Measurements from ENCODE around the gene CCDC50.

The CCDC50 gene

GRCh38 chr3:191356631-191357439, 27.6 kb downstream of the CCDC50 start:
- H3K27ac ChIP-seq, result no peak overlapping the region
- TF ChIP-seq ZFX (IDR thresholded peaks at IDR 0.05) (no peak), CTCF (conservative IDR thresholded peaks at IDR 0.05) (no peak)

GRCh38 chr3:191357909-191358308, 28.7 kb downstream of the CCDC50 start:
- H3K27ac ChIP-seq, result no peak overlapping the region
- TF ChIP-seq ZFX (IDR thresholded peaks at IDR 0.05), result no peak
- no peak for TF ChIP-seq CTCF (conservative IDR thresholded peaks at IDR 0.05)

GRCh38 chr3:191358929-191359328, 29.7 kb downstream of the CCDC50 start:
- no peak overlapping the region for H3K27ac ChIP-seq
- TF ChIP-seq ZFX (IDR thresholded peaks at IDR 0.05) (no peak), CTCF (conservative IDR thresholded peaks at IDR 0.05) (no peak)

GRCh38 chr3:191360620-191361019, 31.4 kb downstream of the CCDC50 start:
- no peak for TF ChIP-seq ZFX (IDR thresholded peaks at IDR 0.05)
- TF ChIP-seq CTCF (conservative IDR thresholded peaks at IDR 0.05), result no peak
- no peak overlapping the region for H3K27ac ChIP-seq

GRCh38 chr3:191361456-191361855, 32.3 kb downstream of the CCDC50 start:
- TF ChIP-seq ZFX (IDR thresholded peaks at IDR 0.05), result no peak
- TF ChIP-seq CTCF (conservative IDR thresholded peaks at IDR 0.05), result no peak
- no peak overlapping the region for H3K27ac ChIP-seq

- H3K27ac ChIP-seq, result no peak overlapping the region
- TF ChIP-seq ZFX (IDR thresholded peaks at IDR 0.05), result no peak
- no peak for TF ChIP-seq CTCF (conservative IDR thresholded peaks at IDR 0.05)
These were observed 32.8 kb downstream of the CCDC50 start for GRCh38 chr3:191362037-191362436.

GRCh38 chr3:191362524-191363090, 33.4 kb downstream of the CCDC50 start:
- no peak overlapping the region for H3K27ac ChIP-seq

More at GRCh38 chr3:191362524-191363090, 33.4 kb downstream of the CCDC50 start:
- TF ChIP-seq ZFX (IDR thresholded peaks at IDR 0.05), result no peak
- TF ChIP-seq CTCF (conservative IDR thresholded peaks at IDR 0.05), result no peak

Data from C4-2B (cell line).